Measurements from ENCODE around the gene ZC2HC1B.
"Not testable (repeated sequence)": the region's sequence is repeated elsewhere in the genome, so short reads cannot be mapped to it uniquely, and the experiment has no call there.

The ZC2HC1B gene

GRCh38 chr6:143864234-143864633, at the start of gene ZC2HC1B:
TSS of gene ZC2HC1B (plus strand) at chr6:143864474. CDS start at chr6:143864540, 66 bp downstream.
- no peak for DNase-seq (ENCODE audit: low read depth in 1 of 2, low spot score in 1 of 2)

GRCh38 chr6:143817621-143818020, 46.7 kb upstream of the ZC2HC1B start:
- DNase-seq (ENCODE audit: low read depth in 1 of 2, low spot score in 1 of 2): no peak

GRCh38 chr6:143821359-143821758, 42.9 kb upstream of the ZC2HC1B start:
- DNase-seq (ENCODE audit: low read depth in 1 of 2, low spot score in 1 of 2): no peak

- no peak for DNase-seq (ENCODE audit: low read depth in 1 of 2, low spot score in 1 of 2)
Measured at GRCh38 chr6:143822584-143823024, 41.7 kb upstream of the ZC2HC1B start.

- DNase-seq (ENCODE audit: low read depth in 1 of 2, low spot score in 1 of 2): no peak
Measured at GRCh38 chr6:143823548-143823947, 40.7 kb upstream of the ZC2HC1B start.

- no peak for DNase-seq (ENCODE audit: low read depth in 1 of 2, low spot score in 1 of 2)
Measured at GRCh38 chr6:143828572-143828971, 35.7 kb upstream of the ZC2HC1B start.

GRCh38 chr6:143836150-143836549, 28.1 kb upstream of the ZC2HC1B start:
- DNase-seq (ENCODE audit: low read depth in 1 of 2, low spot score in 1 of 2): no peak

GRCh38 chr6:143838395-143838794, 25.9 kb upstream of the ZC2HC1B start:
- no peak for DNase-seq (ENCODE audit: low read depth in 1 of 2, low spot score in 1 of 2)

- no peak for DNase-seq (ENCODE audit: low read depth in 1 of 2, low spot score in 1 of 2)
Measured at GRCh38 chr6:143839196-143839595, 25.1 kb upstream of the ZC2HC1B start.

- DNase-seq (ENCODE audit: low read depth in 1 of 2, low spot score in 1 of 2): no peak
Measured at GRCh38 chr6:143840595-143841265, 23.5 kb upstream of the ZC2HC1B start.

- DNase-seq (ENCODE audit: low read depth in 1 of 2, low spot score in 1 of 2): no peak
Measured at GRCh38 chr6:143842461-143842901, 21.8 kb upstream of the ZC2HC1B start.

- peak; percentile 82 to 92 for DNase-seq (ENCODE audit: low read depth in 1 of 2, low spot score in 1 of 2)
Measured at GRCh38 chr6:143842902-143843676, 21.2 kb upstream of the ZC2HC1B start, which contains the start of gene LTV1. TSS of gene LTV1 (plus strand) at chr6:143843338. CDS start at chr6:143843478, 140 bp downstream.

GRCh38 chr6:143843677-143843999, 20.6 kb upstream of the ZC2HC1B start:
- DNase-seq (ENCODE audit: low read depth in 1 of 2, low spot score in 1 of 2): no peak

GRCh38 chr6:143844006-143844405, 20.3 kb upstream of the ZC2HC1B start:
- DNase-seq (ENCODE audit: low read depth in 1 of 2, low spot score in 1 of 2): no peak

- no peak for DNase-seq (ENCODE audit: low read depth in 1 of 2, low spot score in 1 of 2)
Measured at GRCh38 chr6:143845033-143845432, 19.2 kb upstream of the ZC2HC1B start.

- not testable (repeated sequence) for DNase-seq (ENCODE audit: low read depth in 1 of 2, low spot score in 1 of 2)
Measured at GRCh38 chr6:143851706-143852105, 12.6 kb upstream of the ZC2HC1B start.

- DNase-seq (ENCODE audit: low read depth in 1 of 2, low spot score in 1 of 2): not testable (repeated sequence)
Measured at GRCh38 chr6:143855057-143855456, 9.2 kb upstream of the ZC2HC1B start.

GRCh38 chr6:143856762-143857161, 7.5 kb upstream of the ZC2HC1B start:
- not testable (repeated sequence) for DNase-seq (ENCODE audit: low read depth in 1 of 2, low spot score in 1 of 2)

GRCh38 chr6:143857651-143858050, 6.6 kb upstream of the ZC2HC1B start:
- DNase-seq (ENCODE audit: low read depth in 1 of 2, low spot score in 1 of 2): no peak

- DNase-seq (ENCODE audit: low read depth in 1 of 2, low spot score in 1 of 2): no peak
Measured at GRCh38 chr6:143859891-143860660, 4.2 kb upstream of the ZC2HC1B start.

- no peak for DNase-seq (ENCODE audit: low read depth in 1 of 2, low spot score in 1 of 2)
Measured at GRCh38 chr6:143863771-143864170, 503 bp upstream of the ZC2HC1B start.

- no peak for DNase-seq (ENCODE audit: low read depth in 1 of 2, low spot score in 1 of 2)
Measured at GRCh38 chr6:143867236-143867635, 3.0 kb downstream of the ZC2HC1B start.
